Left colon (tissue), 2 donors: Measurements from ENCODE around the gene IFI27L2. TPM values are rescaled to one million over a fixed set of nuclear protein-coding genes. Genes with fewer than 3 reads are reported as not detected.
A peak's percentile ranks its signal among the peaks of the same experiment; 100 is the strongest.
"Not testable (repeated sequence)": the region's sequence is repeated elsewhere in the genome, so short reads cannot be mapped to it uniquely, and the experiment has no call there.

ENCODE experiments used
- ATAC-seq: fragments of 200-7000 bp; cut with Tn5 transposase; one replicate; pipeline ENCODE4 v1.9.1; 2020; ENCODE audit warnings: mild to moderate bottlenecking, moderate library complexity
- DNase-seq, 2 donors: peaks; one replicate each; pipeline ENCODE4 v3.0.0-alpha.2; 2020
- intact Hi-C, 2 donors: fragments of 100-400 bp; cut with DNase I in 1 of 2; cut with micrococcal nuclease in 1 of 2; formaldehyde crosslinking; loops; one replicate each; pipeline versions ENCODE4 v1.11.2 to v1.14.0; 2022; cut with DNase I, micrococcal nuclease
- total RNA-seq, 2 donors: library from RNA; stranded (reverse); fragmentation: NEBNext Ultra II Directional; extraction: Animal tissue kit (Norgen Biotek cat#: 25700); gene quantifications; one replicate each; pipeline ENCODE4 v1.2.1, GENCODE V29; 2021
- donor health status: DM: no; HTN: no; CAD: no.
- donor health status: DM: yes; HTN: yes; CAD: no.

The IFI27L2 gene
- total RNA-seq, 2 donors from 2014 or later, result 32.3 to 39.3 TPM

GRCh38 chr14:94157197-94157596 lies 27.8 kb upstream of the IFI27L2 start:
- no peak for DNase-seq
- ATAC-seq, result peak; percentile 39
- intact Hi-C loops, result no loop called here

DNA sequence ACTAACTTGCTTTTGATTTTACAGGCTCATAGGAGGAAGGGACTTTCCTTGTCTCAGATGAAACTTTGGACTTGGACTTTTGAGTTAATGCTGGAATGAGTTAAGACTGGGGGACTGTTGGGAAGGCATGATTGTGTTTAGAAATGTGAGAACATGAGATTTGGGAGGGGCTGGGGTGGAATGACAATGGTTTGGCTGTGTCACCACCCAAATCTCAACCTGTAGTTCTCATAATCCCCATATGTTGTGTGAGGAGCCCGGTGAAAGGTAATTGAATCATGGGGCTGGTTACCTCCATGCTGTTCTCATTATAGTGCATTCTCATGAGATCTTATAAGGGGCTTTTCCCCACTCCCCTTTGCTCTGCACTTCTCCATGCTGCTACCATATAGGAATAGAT lies 26.7 kb upstream of the IFI27L2 start:
- DNase-seq, intact Hi-C loops: not testable (repeated sequence)
- peak; percentile 12 for ATAC-seq

DNA sequence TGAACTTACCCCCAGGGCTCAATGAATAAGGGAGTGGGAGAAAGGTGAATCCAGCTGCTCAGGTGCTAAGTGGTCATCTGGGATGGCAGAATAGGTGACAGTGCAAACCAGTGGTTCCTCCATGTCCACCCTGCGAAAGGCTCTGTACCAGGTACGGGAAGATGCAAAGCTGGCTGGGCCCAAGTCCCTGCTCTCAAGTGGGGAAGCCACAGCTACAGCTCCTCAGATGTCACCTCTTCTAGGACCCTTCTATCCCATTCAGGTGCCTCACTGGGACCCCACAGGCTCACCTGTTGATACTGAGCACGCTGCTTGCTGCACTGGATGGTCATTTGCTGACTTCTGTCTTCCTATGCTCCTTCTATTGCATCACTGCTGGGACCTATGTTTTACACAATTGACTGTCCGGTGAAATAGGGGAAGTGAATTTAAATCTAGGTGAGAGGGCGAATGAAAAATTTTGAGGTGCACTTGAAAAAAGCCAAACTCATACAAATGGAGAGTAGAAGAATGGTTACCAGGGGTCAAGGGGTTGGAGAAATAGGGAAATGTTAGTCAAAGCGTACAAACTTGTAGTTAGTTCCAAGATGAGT lies 24.4 kb upstream of the IFI27L2 start:
- intact Hi-C loops, result no loop called here
- DNase-seq (no peak), ATAC-seq (no peak)

DNA sequence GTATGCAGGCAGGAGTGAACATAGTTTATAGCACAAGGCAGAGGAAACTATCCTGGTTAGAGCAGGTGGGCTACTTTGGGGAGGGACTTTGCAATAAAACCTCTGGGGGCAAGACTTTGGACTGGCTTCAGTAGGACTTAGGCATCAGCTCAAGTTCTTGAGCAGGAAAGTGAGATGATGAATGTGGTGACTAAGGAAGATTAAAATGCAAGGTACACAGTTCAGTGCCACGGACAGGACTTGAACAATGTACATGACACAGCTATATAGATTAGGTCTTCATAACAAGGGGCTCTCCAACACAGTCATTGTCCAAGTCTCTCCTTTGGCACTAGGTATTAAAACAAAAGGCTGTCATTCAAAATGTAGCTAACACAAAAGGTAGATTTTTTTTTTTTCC lies 23.3 kb upstream of the IFI27L2 start:
- no peak for DNase-seq
- intact Hi-C loops, result no loop called here
- ATAC-seq, result no peak

DNA sequence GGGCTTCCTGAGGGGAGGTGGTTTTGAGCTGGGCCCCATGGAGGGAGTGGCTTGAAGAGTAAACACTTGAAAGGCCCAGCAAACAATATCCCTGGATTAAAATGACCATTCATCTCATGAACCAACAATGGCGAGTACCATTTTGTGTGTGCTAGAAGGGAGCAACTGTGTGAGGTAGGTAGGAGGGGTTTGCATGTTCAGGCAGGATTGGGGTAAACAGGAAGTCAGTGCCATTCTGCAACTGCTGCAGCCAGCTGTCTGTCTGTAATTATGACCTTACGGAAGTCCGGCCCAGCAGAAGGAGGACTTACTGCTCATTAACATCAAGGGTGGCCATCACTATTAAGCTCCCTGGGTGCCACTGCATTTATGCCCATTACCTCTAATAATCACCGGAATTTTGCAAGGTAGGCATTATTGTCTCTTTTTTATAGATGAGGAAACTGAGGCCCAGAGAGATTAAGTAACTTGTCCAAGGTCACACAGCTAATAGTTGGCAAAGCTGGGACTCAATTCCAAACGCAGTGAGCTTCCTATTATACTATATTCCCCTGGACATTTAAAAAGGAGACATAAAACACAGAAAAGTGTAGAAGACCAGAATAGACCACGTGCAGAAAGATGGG lies 16.6 kb upstream of the IFI27L2 start:
- DNase-seq (no peak), ATAC-seq (no peak)
- intact Hi-C loops, result no loop called here

DNA sequence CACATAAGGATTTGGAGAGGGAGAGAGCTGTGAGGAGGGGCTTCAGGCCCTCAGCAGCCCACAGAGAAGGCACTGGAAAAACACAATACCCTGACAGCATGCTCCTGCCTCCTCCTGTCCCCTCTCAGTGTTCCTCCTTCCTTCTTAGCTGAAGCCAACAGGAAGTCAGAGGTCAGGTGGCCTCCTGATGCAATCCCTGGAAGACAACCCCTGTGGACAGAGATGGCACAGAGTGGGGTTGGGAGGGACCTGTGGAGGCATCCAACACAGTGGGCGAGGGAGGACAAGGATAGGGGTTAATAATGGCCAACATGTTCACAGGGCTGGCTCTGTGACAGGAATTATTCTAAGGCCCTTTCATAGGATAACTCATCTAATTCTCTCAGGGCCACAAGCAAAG lies 15.4 kb upstream of the IFI27L2 start:
- intact Hi-C loops, result no loop called here
- no peak for ATAC-seq

DNA sequence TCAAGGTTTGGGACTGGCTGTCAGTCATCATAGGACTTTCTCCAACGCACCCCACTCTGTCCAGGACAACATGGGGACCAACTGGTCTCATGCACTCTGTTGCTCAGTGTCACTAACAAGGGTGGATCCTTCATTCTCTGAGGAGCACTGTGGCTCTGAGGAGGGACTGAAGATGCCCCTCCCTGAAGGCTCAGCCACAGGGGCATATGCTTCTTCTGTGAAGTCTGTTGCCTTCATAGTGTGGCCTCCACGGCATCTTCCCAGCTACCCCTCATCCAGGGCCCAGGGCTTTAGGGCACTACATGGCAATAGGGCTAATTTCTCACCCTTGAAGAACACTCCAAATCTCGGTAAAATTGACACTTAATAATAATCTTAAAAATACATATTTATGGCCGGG lies 14.3 kb upstream of the IFI27L2 start:
- ATAC-seq, result no peak
- intact Hi-C loops, result no loop called here
- DNase-seq, result no peak

More for the DNA sequence above, 15.4 kb upstream of the IFI27L2 start:
- no peak for DNase-seq

DNA sequence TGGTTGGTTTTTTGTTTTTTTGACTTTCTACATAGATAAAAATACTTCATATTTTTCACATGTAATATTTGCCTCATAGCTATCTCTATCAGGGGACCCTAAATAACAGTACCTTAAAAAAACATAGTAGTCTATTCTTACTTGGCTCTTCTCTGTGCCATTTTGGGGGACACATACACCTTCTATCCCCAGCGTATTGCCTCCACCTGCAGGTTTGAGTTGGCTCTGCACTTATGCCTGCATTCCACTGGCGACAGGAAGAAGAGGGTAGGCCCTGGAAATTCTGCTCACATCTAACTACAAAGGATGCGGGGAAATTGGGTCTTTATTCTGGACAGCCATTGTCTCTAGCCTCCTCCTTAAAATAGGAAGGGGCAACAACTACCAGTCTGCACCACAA lies 13.8 kb upstream of the IFI27L2 start:
- intact Hi-C loops, result no loop called here
- ATAC-seq, result no peak

DNA sequence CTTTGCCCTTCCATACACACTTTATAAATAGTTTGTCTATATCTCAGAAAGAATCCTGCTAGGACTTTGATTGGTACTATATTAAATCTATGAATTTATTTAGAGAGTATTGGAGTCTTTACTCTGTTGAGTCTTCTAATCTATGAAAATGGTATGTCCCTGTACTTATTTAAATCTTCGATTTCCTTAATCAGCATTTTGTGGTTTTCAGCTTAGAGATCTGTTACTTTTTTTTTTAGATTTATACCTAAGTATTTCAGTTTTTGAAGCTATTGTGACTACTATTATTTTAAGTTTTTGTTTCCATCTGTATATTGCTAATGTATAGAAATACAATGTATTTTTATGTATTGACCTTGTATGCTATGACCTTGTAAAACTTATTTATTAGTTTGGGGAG lies 13.4 kb upstream of the IFI27L2 start:
- ATAC-seq, result no peak
- DNase-seq, result no peak
- intact Hi-C loops, result no loop called here

More for the DNA sequence above, 13.8 kb upstream of the IFI27L2 start:
- DNase-seq, result no peak

- DNase-seq (no peak), ATAC-seq (no peak)
- intact Hi-C loops, result no loop called here
These were observed 12.8 kb upstream of the IFI27L2 start for GRCh38 chr14:94142247-94142646.

DNA sequence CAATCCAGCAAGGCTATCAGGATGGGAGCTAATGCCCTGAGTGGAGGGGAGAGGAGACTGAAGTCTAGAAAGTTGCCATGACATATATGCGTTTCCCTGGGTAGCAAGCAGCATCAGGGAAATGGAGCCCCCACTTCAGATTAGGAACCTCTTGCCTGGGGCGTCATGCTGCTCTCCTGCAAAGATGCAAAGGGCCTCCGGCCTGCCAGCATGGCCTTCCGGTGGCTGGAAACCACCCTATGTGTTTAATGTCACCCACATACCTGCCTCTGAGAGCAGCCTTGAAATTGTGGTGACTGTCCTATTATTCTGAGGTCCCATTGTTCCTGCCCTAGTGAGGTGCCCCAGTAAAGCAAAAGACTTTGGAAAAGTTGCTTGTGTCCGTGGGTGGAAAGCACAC lies 10.0 kb upstream of the IFI27L2 start:
- ATAC-seq (no peak), DNase-seq (no peak)
- intact Hi-C loops, result loop anchor here (5.0 to 10.0 kb wide), 2 partner anchors 85 to 102 kb away; no protein-coding TSS in a partner anchor

GRCh38 chr14:94139006-94139405 lies 9.6 kb upstream of the IFI27L2 start:
- intact Hi-C loops, result loop anchor here (5.0 to 10.0 kb wide), 2 partner anchors 84 to 102 kb away; no protein-coding TSS in a partner anchor
- ATAC-seq, result no peak
- no peak for DNase-seq

DNA sequence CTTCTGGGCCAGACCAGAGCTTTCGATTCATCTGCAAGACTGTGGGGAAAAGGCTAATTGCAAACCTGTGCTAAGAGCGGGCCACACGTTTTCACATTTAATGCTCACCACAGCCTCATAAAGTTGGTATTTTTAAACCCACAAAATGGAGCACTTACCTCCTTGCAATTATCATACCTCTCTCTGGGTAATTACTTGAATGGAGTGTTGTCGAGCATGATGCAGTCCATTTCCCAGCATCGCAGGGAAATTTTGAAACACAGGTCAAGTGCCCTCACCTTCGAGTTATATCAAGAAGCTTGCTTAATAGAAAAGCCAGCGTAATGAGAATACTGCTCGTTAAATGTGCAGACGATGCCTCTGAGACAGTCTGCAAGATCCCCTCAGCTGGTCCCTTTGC lies 8.8 kb upstream of the IFI27L2 start:
- intact Hi-C loops, result loop anchor here (5.0 to 10.0 kb wide), 2 partner anchors 83 to 101 kb away; no protein-coding TSS in a partner anchor
- no peak for ATAC-seq
- DNase-seq, result no peak

- peak; percentile 77 to 94 for DNase-seq
- intact Hi-C loops, result loop anchor here (5.0 to 10.0 kb wide), 2 partner anchors 82 to 99 kb away; no protein-coding TSS in a partner anchor
- ATAC-seq, result peak; percentile 97
These were observed 7.3 kb upstream of the IFI27L2 start for GRCh38 chr14:94136575-94137331.

- intact Hi-C loops, result loop anchor here (5.0 to 10.0 kb wide), 2 partner anchors 81 to 98 kb away; no protein-coding TSS in a partner anchor
These were observed 6.1 kb upstream of the IFI27L2 start for GRCh38 chr14:94135476-94135875.

GRCh38 chr14:94132285-94132887 lies 3.0 kb upstream of the IFI27L2 start:
- intact Hi-C loops, result loop anchor here in 1 of 2 donors (10.0 kb wide), 1 partner anchor 78 kb away; no protein-coding TSS in a partner anchor
- peak in 1 of 2 donors; percentile 50 for DNase-seq
- peak; percentile 21 for ATAC-seq

More at GRCh38 chr14:94135476-94135875, 6.1 kb upstream of the IFI27L2 start:
- DNase-seq (no peak), ATAC-seq (no peak)

DNA sequence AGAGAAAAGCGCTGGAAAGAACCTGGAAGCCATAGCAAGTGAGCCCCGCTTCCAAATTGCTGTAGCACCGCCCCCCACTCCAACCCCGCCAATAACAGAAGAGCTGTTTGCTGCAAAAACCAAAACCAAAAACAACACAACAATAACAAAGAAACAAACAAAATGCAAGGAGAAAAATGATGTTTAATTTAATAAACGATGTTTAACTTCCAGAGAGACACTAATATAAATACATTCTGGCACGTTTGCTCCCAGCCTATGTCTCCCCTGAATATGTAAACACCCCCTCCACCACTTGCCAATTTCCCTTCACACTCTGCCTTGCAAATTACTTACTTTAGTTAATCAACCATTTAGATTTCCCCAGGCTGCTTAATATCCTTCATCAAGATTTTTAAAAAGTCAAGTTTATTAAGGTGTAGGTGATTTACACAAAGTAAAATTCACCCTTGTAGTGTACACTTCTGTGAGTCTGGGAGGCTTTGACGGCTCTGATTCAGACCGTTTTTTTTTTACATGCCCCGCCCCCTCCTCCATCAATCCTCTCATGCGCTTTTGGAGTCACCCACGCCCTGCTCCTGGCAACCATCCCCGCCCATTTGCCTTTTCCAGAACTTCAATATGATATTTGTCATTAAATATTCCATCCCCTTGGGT lies 482 bp upstream of the IFI27L2 start:
- intact Hi-C loops, result loop anchor here in 1 of 2 donors (10.0 kb wide), 1 partner anchor 75 kb away; no protein-coding TSS in a partner anchor
- ATAC-seq (peak; percentile 29), DNase-seq (peak in 1 of 2 donors; percentile 41)

- no peak for DNase-seq
These were observed 1.1 kb downstream of the IFI27L2 start for GRCh38 chr14:94128216-94128839.

More at GRCh38 chr14:94128216-94128839, 1.1 kb downstream of the IFI27L2 start:
- intact Hi-C loops, result no loop called here
- no peak for ATAC-seq
